GM18526 (cell line): ENCODE measurements around the gene UBE2K.

Experiments
- POLR2A ChIP-seq: IDR thresholded peaks from 3 replicates; pipeline ENCODE4 v1.6.1; 2011; ENCODE audit not compliant: insufficient read length; ENCODE audit errors: extremely low read depth

The UBE2K gene

DNA sequence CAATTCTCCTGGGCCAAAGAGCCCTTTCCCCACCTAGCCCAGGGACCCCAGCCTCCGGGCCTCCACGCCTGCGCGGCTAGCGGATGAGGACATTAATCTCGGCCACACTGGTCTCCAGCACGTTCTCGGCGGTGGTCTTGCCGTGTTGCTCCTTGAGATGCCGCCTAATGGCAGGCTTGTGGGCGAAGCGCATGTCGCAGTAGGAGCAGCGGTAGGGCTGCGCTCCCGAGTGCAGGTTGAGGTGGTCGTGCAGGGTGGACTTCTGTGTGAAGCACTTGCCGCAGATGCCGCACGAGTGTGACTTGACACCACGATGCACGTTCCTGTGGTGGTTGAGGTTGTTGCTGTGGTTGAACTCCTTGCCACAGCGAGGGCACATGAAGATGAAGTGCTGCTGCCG, 72.1 kb downstream of the UBE2K start:
- no peak for TF ChIP-seq POLR2A

DNA sequence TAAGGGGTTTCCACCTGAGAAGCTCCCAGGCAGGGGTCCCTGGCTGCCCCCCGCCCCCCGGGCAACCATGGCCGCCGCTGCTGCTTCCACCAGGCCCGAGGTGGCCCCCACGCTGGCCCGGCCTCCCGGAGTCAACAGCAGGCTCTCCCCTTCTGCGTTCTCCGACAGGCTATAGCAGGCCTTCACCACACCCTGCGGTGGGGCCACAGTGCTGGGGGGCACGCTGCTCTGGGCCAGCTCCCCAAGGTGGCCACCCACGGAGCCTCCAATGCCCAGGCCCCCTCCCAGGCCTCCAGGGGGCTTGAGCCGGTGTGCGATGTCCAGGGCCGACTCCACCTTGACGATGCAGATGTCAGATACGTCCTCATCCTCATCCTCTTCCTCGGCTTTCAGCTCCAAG, 72.5 kb downstream of the UBE2K start:
- TF ChIP-seq POLR2A = no peak

DNA sequence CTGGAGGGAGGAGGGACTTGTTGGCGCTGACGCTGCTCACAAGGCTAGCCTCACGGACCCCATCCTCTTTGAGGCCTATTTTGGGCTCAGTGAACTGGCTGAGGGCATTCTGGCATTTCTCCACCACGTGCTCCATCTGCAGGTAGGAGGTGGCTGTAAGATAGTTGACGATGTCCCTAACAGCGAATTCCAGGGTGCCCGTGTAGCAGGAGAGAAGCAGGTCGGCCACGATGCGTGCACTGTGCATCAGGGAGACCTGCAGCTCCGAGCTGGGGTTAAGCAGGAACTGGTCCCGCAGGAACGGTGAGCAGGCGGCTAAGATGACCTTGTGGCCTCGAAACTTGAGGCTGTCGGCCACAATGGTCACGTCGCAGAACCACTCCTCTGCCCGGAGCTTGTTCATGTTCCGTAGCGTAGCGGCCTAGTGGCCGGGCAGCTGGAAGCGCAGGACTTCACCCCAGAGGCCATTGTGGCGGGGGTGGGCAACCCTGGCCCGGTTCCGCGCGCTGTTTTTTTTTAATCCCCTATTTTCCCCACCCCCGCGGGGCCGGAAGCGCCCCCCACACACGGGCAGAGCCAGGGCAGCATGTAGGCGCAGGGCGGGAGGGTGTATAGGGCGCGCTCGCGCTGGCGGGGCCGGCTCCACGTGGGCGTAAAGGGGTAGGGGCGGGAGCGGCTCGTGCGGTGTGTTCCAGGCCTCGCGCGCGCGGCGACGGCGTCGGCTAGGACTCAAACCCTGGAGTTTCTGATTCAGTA, 73.2 kb downstream of the UBE2K start:
- TF ChIP-seq POLR2A = no peak

DNA sequence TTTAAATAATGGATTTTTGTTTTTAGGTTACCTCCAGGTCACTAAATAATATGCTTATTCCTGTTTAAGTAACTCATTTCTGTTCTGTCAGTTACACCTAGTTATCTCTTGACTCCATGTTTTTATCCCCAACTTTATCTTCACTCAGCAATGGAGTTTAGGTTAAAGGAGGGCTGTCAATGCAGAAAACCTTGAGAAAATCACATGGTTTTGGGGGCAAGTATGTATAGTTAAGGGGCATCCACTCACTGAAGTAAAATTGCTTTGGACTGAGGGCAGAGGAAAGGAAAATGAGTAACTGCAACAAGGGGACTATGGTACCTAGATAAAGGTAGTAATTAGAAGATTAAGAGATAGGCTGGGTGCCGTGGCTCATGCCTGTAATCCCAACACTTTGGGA, 87.1 kb downstream of the UBE2K start:
- no peak for TF ChIP-seq POLR2A

DNA sequence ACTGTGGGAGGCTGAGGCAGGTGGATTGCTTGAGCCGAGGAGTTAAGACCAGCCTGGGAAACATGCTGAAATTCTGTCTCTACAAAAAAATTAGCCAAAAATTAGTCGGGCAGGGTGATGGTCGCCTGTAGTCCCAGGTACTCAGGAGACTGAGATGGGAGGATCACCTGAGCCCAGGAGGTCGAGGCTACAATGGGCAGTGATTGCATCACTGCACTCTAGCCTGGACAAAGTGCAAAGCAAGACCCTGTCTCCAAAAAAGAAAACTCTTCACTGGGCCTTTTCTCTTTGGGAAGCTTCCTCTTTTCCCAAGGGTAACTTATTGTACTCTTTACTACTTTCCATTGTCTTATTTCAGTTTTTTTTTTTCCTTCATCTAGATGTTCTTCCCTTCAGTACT, 88.9 kb downstream of the UBE2K start:
- no peak for TF ChIP-seq POLR2A

DNA sequence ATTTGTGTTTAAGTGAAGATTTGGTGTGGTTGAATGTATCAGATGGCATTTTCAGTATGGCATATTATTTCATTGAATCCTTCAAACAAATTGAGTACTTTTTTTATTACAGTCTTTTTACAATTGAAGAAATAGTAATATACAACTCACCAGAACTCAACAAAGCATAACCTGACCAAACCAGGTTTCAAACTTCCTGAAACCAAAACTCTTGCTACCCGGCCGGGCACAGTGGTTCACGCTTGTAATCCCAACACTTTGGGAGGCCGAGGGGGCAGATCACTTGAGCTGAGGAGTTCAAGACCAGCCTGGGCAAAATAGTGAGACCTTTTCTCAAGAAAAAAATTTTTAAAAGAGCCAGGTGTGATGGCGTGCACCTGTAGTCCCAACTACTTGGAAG, 94.2 kb downstream of the UBE2K start:
- no peak for TF ChIP-seq POLR2A

DNA sequence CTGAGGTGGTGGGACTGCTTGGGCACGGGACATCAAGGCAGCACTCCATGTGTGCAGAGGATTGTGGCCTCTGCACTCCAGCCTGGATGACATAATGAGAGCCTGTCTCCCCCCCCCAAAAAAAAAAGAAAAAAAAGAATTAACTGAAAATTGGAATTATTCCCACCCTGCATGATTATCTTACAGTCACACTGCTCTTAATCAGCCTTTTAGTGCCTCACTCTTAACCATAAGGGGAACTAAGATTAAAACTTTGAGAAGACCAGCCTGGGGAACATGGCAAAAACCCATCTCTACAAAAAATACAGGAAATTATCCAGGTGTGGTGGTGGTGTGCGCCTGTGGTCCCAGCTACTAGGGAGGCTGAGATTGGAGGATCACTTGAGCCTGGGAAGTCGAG, 94.6 kb downstream of the UBE2K start:
- no peak for TF ChIP-seq POLR2A

DNA sequence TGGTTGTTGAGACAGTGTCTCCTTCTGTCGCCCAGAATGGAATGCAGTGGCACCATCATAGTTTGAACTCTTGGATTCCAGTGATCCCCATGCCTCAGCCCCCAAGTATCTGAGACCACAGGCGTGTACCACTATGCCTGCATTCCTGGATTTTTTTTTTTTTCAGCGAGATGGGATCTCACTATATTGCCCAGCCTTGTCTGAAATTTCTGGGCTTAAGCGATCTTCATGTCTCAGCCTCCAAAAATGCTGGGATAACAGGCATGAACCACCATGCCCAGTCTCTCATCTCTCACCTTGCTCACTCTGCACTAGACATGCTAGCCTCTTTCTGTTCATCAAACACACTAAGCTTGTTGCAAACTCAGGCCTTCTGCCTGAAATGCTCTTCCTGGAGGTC, 104.1 kb downstream of the UBE2K start:
- TF ChIP-seq POLR2A = no peak

DNA sequence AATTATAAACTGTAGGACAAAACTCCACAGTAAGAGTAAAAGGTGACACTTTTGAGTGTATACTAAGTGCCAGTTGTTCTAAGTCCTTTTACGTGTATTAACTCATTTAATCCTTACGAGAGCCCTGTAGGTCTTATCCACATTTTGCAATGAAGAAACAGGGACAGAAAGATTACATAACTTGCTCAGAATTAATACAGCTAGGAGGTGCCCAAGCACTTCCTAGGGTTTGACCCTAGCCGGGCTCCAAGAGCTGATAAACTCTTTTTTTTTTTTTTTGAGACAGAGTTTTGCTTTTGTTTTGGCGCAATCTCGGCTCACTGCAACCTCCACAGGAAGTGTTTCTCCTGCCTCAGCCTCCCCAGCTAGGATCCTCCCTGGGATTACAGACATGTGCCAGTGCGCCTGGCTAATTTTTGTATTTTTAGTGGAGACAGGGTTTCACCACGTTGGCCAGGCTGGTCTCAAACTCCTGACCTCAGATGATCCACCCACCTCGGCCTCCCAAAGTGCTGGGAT, 110.4 kb downstream of the UBE2K start:
- no peak for TF ChIP-seq POLR2A

DNA sequence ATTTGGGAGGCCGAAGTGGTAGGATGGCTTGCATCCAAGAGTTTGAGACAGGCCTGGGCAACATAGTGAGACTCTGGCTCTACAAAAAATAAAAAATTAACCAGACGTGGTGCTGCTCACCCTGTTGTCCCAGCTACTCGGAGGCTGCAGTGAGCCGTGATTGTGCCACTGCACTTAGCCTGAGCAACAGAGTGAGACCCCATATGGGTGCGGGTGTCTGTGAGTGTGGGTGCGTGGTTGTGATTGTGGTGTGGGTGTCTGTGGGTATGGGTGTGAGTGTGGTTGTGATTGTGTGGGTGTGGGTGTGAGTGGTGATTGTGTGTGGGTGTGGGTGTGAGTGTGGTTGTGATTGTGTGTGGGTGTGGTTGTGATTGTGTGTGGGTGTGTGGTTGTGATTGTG, 114.6 kb downstream of the UBE2K start:
- no peak for TF ChIP-seq POLR2A

DNA sequence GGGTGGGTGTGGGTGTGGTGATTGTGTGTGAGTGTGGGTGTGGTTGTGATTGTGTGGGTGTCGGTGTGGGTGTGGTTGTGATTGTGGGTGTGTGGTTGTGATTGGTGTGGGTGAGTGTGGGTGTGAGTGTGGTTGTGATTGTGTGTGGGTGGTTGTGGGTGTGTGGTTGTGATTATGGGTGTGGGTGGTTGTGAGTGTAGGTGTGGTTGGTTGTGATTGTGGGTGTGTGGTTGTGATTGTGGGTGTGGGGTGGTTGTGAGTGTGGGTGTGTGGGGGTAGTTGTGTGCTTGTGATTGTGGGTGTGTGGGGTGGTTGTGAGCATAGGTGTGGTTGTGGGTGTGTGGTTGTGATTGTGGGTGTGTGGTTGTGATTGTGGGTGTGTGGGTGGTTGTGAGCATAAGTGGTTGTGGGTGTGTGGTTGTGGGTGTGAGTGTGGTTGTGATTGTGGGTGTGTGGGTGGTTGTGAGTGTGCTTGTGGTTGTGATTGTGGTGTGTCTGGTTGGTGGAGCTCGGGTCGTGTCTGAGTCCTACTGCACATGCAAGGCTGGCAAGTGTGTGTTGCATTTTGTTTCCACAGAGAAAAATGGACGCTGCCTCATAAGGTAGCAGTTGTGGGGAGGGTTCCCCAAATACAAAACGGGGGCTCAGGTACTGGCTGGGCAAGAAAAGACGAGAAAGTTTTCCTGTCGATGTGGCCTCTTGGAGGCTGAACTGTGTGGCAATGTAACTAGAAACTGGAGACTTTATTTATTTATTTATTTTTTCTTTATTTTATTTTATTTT, 116.7 kb downstream of the UBE2K start:
- no peak for TF ChIP-seq POLR2A

DNA sequence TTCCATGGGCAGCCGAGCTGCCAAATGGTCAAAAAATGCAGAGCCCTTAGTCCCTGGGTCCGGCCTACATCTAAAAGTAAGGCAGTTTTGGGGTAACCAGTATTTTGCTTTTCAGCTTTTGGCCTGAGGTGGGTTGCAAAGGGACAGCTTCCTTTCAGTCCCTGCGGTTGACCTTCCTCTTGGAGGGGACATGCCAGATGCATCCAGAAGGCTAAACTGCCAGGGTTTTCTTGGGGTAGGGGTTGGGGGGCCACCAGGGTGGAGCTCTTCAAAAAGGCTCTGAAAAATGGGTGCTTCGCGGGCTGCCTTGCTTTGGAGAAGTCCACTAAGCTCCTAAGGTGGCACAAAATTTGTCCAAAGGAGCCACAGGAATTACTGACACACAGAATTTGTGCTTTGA, 120.7 kb downstream of the UBE2K start:
- TF ChIP-seq POLR2A = no peak

DNA sequence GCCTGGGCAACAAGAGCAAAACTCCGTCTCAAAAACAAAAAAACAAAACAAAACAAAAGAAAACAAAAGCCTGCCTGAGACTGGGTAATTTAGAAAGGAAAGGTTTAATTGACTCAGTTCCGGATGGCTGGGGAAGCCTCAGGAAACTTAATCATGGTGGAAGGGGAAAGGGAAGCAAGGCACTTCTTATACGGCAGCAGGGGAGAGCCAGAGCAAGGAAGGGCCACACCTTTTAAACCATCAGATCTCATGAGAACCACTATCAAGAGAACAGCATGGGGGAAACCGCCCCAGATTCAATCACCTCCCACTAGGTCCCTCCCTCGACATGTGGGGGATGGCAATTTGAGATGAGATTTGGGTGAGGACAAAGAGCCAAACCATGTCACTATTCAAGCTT, 122.2 kb downstream of the UBE2K start:
- no peak for TF ChIP-seq POLR2A

DNA sequence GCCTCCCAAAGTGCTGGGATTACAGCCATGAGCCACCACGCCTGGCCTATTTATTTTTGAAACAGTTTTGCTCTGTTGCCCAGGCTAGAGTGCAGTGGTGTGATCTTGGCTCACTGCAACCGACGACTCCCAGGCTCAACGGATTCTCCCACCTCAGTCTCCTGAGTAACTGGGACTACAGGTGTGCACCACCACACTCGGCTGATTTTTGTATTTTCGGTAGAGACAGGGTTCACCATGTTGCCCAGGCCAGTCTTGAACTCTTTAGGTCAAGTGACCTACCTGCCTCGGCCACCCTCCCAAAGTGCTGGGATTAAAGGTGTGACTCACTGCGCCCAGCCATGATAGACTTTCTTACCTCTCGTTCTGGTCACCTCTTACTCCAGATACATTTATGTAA, 124.0 kb downstream of the UBE2K start:
- TF ChIP-seq POLR2A = no peak

DNA sequence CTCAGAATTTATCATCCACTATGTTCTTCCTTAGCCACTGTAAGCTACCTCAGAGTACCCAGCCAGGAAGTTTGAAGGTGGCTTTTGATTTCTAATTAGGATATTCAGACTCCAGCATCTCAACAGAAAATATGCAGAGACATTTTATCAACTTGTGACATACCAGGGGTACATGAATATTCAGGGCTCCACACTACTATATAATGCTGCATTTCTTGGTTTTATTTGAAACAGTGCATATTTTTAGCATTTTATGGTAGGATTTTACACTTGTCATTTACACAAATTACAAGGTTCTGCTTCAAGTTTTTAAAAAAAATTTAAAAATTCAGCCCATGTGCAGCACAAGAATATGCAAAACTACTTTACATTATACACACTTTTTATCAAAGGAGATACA, 124.7 kb downstream of the UBE2K start:
- no peak for TF ChIP-seq POLR2A

DNA sequence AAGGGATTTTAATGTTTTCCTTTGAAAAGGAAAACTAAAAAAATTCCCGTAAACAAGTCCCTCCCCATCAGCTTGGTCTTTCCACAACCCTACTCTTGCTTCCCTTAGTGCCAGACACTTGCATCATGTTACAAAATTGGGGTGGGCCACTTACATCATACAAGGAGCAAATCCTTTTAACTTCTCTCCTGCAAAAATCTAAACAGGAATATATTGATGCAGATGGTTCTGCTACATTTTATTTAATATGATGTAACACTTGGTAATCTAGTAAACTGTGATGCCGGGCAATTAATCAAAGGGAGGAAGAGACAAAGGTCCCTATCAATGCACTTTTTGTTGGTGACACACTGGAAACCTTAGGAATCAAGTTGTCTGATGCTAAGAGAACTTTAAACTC, 125.3 kb downstream of the UBE2K start:
- no peak for TF ChIP-seq POLR2A
